Mucosa of stomach (tissue), 1 donor: ENCODE results near the gene DMAP1.
"Not testable (repeated sequence)": the region's sequence is repeated elsewhere in the genome, so short reads cannot be mapped to it uniquely, and the experiment has no call there.

ENCODE experiments used
- H3K27me3 ChIP-seq: one replicate; pipeline ENCODE4 v1.7.0; 2013; ENCODE audit warnings: mild to moderate bottlenecking, low read length; ENCODE audit not compliant: control insufficient read depth, insufficient read depth
- H3K36me3 ChIP-seq: one replicate; pipeline ENCODE4 v1.7.0; 2013; ENCODE audit warnings: low read length; ENCODE audit not compliant: control insufficient read depth, insufficient read depth
- H3K4me1 ChIP-seq: one replicate; pipeline ENCODE4 v1.7.0; 2013; ENCODE audit warnings: mild to moderate bottlenecking, low read length; ENCODE audit not compliant: control insufficient read depth, insufficient read depth
- H3K4me3 ChIP-seq: one replicate; pipeline ENCODE4 v1.7.0; 2013; ENCODE audit warnings: low read length
- H3K9ac ChIP-seq: one replicate; pipeline ENCODE4 v1.7.0; 2013; ENCODE audit warnings: mild to moderate bottlenecking, low read length, moderate library complexity
- H3K9me3 ChIP-seq: one replicate; pipeline ENCODE4 v1.7.0; 2013; ENCODE audit warnings: mild to moderate bottlenecking, low read length, moderate library complexity; ENCODE audit not compliant: control insufficient read depth
- donor health status: Pancreatic carcinoma.

The DMAP1 gene

GRCh38 chr1:44213222-44214112 lies at the start of gene DMAP1:
DMAP1 (plus strand) TSS chr1:44213471; CDS start chr1:44213754, 283 bp downstream.
- Histone ChIP-seq H3K36me3 (peaks cover 6% of the 10 kb centered on the region), H3K9ac (peak within 1 kb of the TSS; percentile 88), H3K27me3 (no peaks in the 10 kb centered on the region), H3K4me1 (peaks cover 27% of the 10 kb centered on the region), H3K9me3 (no peaks in the 10 kb centered on the region), H3K4me3 (peak within 1 kb of the TSS; percentile 71)

- no peaks in the 10 kb centered on the region for H3K36me3 ChIP-seq
- no peak overlapping the region for H3K9ac ChIP-seq
- no peak overlapping the region for H3K4me3 ChIP-seq
- H3K4me1 ChIP-seq, result no peaks in the 10 kb centered on the region
- H3K9me3 ChIP-seq, result no peaks in the 10 kb centered on the region
- H3K27me3 ChIP-seq, result peaks cover 3% of the 10 kb centered on the region
These were observed 44.7 kb upstream of the DMAP1 start for GRCh38 chr1:44168520-44169098.

DNA sequence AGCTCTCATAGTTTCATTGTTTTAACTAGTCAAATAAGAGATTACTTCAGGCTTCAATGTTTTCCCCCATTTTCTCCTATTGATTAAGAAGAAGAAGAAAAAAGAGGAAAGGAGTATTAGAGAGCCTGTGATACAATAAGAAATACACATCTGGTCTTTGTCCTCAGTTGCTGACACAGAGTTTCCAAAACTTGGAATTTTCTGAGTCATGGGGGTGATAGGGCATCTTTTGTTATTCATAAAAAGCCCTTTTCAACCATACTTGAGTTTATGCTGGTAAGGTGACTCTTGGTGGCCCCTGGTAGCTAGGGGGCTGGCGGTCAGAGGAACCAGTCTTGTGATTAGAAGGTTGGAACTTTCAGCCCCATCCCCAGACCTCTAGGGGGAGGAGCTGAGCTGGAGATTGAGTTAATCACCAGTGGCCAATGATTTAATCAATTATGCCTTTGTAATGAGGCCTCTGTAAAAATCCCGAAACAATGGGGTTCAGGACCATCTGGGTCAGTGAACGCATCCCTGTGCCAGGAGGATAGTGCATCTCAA lies 42.9 kb upstream of the DMAP1 start:
- Histone ChIP-seq H3K4me3 (no peak overlapping the region), H3K4me1 (no peaks in the 10 kb centered on the region), H3K27me3 (peaks cover 3% of the 10 kb centered on the region), H3K9ac (no peak overlapping the region), H3K36me3 (no peaks in the 10 kb centered on the region), H3K9me3 (no peaks in the 10 kb centered on the region)

DNA sequence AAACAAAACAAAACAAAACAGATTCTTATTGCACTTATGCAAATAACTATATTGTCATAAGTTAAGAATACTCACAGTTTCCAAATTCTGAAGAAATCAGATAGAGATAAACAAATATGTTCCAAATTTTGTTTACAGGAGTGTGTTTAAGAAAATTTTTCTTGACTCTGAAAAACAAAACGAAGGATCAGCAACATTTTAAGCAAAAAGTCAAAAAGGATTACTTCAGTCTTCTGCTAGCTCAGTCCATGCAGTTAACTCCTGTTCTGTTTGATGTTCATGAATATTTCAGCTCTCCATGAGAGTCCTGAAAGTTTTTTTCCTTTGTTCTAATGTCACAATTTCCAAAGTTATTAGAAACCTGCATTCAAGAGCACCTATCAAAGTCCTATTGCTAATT lies 38.6 kb upstream of the DMAP1 start:
- no peaks in the 10 kb centered on the region for H3K4me1 ChIP-seq
- no peaks in the 10 kb centered on the region for H3K9me3 ChIP-seq
- no peak overlapping the region for H3K4me3 ChIP-seq
- no peaks in the 10 kb centered on the region for H3K36me3 ChIP-seq
- H3K27me3 ChIP-seq, result no peaks in the 10 kb centered on the region
- H3K9ac ChIP-seq, result no peak overlapping the region

DNA sequence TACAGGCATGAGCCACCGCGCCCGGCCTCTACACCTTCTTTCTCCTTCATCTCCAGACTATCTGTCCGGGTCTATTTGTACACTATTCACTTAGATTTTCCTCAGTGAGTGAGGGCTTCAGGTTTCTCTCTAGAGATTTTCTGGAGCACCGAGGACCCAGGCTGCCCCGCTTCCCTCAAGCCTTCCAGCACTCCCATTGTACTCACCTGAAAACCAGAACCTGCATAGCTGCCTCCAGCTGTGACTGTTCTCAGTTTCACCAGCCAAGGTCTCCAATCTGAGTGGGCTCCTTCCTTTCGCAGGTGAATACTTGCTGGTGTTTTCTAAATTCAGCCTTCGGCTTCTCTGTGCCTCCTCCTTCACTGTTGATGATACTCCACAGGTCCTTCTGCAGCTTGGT lies 12.9 kb upstream of the DMAP1 start:
- Histone ChIP-seq H3K36me3 (no peaks in the 10 kb centered on the region), H3K9ac (no peak overlapping the region), H3K4me1 (no peaks in the 10 kb centered on the region), H3K4me3 (no peak overlapping the region), H3K27me3 (no peaks in the 10 kb centered on the region), H3K9me3 (no peaks in the 10 kb centered on the region)

GRCh38 chr1:44206545-44206944 lies 6.7 kb upstream of the DMAP1 start:
- H3K4me3 ChIP-seq, H3K36me3 ChIP-seq, H3K4me1 ChIP-seq, H3K9ac ChIP-seq, H3K27me3 ChIP-seq, H3K9me3 ChIP-seq: not testable (repeated sequence)

GRCh38 chr1:44208226-44208625 lies 5.0 kb upstream of the DMAP1 start:
- Histone ChIP-seq H3K4me1 (peaks cover 9% of the 10 kb centered on the region), H3K9me3 (no peaks in the 10 kb centered on the region), H3K9ac (no peak overlapping the region), H3K4me3 (no peak overlapping the region), H3K27me3 (peaks cover 3% of the 10 kb centered on the region), H3K36me3 (no peaks in the 10 kb centered on the region)

GRCh38 chr1:44210595-44210994 lies 2.7 kb upstream of the DMAP1 start:
- Histone ChIP-seq H3K9me3 (no peaks in the 10 kb centered on the region), H3K36me3 (no peaks in the 10 kb centered on the region), H3K4me1 (peaks cover 17% of the 10 kb centered on the region), H3K27me3 (peaks cover 3% of the 10 kb centered on the region), H3K4me3 (no peak overlapping the region), H3K9ac (no peak overlapping the region)

- no peaks in the 10 kb centered on the region for H3K9me3 ChIP-seq
- peak overlapping the region; percentile 71 for H3K4me3 ChIP-seq
- H3K36me3 ChIP-seq, result no peaks in the 10 kb centered on the region
- H3K27me3 ChIP-seq, result no peaks in the 10 kb centered on the region
- peak overlapping the region; percentile 88 for H3K9ac ChIP-seq
- H3K4me1 ChIP-seq, result peaks cover 20% of the 10 kb centered on the region
These were observed 683 bp upstream of the DMAP1 start for GRCh38 chr1:44212355-44213221.

DNA sequence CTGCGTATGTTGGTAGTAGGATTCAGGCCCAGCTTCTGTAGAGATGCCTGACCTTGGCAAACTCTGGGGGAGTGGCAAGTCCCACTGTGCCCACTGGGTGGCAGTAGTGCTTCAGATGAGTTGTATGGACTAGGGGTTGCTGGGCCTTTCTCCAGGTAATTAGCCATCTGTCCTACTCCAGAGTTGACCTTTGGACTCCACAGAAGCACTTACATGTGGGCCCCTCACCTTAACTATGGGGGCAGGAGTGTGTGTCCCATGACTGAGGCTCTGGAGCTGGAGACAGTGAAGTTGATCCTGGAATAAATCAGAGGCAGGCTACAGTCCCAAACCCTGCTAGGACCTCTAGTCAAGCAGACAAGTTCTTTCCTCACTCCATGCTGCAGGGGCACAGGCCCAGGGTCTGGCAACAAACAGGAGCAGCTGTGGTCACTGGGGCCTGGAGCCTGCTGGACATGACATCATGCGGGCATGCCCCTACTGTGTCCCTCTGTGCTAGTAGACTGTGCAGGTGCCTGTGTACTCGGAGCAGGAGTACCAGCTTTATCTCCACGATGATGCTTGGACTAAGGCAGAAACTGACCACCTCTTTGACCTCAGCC lies 4.6 kb downstream of the DMAP1 start:
- Histone ChIP-seq H3K9ac (no peak overlapping the region), H3K27me3 (no peaks in the 10 kb centered on the region), H3K9me3 (no peaks in the 10 kb centered on the region), H3K4me3 (no peak overlapping the region), H3K36me3 (peaks cover 6% of the 10 kb centered on the region), H3K4me1 (peaks cover 18% of the 10 kb centered on the region)

DNA sequence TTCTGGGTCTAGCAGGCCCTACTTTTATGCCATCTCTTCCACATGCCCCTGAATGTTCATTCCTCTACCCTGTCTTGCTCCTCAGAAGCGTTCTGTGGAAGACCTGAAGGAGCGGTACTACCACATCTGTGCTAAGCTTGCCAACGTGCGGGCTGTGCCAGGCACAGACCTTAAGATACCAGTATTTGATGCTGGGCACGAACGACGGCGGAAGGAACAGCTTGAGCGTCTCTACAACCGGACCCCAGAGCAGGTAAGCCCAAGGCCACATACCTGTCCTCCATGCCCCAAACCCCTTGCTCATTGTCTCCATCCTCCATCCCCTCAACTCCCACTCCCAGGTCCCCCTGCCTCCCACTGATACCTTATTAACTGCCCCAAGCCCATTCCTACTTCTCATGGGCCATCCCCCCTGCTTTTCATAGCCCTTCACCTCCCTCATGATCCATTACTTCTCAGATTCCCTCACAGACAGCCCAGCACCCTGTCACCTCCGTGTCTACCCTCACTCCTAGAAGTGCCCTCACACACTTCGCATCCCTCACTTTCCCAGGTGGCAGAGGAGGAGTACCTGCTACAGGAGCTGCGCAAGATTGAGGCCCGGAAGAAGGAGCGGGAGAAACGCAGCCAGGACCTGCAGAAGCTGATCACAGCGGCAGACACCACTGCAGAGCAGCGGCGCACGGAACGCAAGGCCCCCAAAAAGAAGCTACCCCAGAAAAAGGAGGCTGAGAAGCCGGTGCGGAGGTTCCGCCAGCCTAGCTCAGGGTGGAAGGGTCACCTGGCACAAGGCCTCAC lies 5.4 kb downstream of the DMAP1 start:
- Histone ChIP-seq H3K4me3 (no peak overlapping the region), H3K9ac (no peak overlapping the region), H3K9me3 (no peaks in the 10 kb centered on the region), H3K4me1 (peaks cover 17% of the 10 kb centered on the region), H3K36me3 (peaks cover 6% of the 10 kb centered on the region), H3K27me3 (no peaks in the 10 kb centered on the region)
